ENCODE data around the gene MOCOS. TPM values are rescaled to one million over a fixed set of nuclear protein-coding genes. Genes with fewer than 3 reads are reported as not detected.
"Not testable (repeated sequence)": the region's sequence is repeated elsewhere in the genome, so short reads cannot be mapped to it uniquely, and the experiment has no call there.

The MOCOS gene
- total and polyA plus RNA-seq, 2 of the 8 experiments (the other 6 are each of a cell fraction or from before 2014, with no cell fraction given): 4.7 to 5.8 TPM

DNA sequence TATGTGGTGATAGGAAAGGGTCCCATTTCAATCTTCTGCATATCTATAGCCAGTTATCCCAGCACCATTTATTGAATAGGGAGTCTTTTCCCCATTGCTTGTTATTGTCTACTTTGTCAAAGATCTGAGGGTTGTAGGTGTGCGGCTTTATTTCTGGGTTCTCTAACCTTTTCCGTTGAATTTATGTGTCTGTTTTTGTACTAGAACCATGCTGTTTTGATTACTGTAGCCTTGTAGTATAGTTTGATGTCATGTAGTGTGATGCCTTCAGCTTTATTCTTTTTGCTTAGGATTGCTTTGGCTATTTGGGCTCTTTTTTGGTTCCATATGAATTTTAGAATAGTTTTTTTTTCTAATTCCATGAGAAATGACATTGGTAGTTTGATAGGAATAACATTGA, 20.7 kb downstream of the MOCOS start:
- H3K4me2 ChIP-seq (ENCODE audit: insufficient read depth in 1 of 2, low read depth in 2 of 2, low read length in 2 of 2); POLR2A ChIA-PET (ENCODE audit: partially characterized antibody); H3K14ac ChIP-seq (ENCODE audit: insufficient read length); H4K20me1 ChIP-seq (replicated peaks in 1 of 2; ENCODE audit: control insufficient read depth in 1 of 2, insufficient read depth in 2 of 2, low read length in 2 of 2); H3K27me3 ChIP-seq (replicated peaks in 1 of 4; ENCODE audit: control insufficient read depth in 3 of 4, extremely low read depth in 1 of 4, insufficient read depth in 3 of 4, low read length in 3 of 4); H2AK5ac ChIP-seq (ENCODE audit: low read depth, low read length); H3K23me2 ChIP-seq (ENCODE audit: low read depth, low read length); H3K79me2 ChIP-seq (ENCODE audit: control insufficient read depth in 1 of 2, insufficient read depth in 2 of 2, low read length in 2 of 2); DNase-seq (ENCODE audit: low read depth in 1 of 2, low spot score in 2 of 2); H3K9me3 ChIP-seq (ENCODE audit: insufficient read depth in 2 of 2, low read depth in 1 of 2, low read length in 1 of 2); H3K23ac ChIP-seq (ENCODE audit: insufficient read length); H2BK15ac ChIP-seq (ENCODE audit: low read length); H3K4me3 ChIP-seq (ENCODE audit: extremely low read depth in 1 of 4, insufficient read depth in 2 of 4, low read depth in 3 of 4, low read length in 4 of 4); H2BK20ac ChIP-seq (ENCODE audit: low read length); H2AFZ ChIP-seq (ENCODE audit: low read length); H3K79me1 ChIP-seq (ENCODE audit: low read depth, low read length); FAIRE-seq; H4K8ac ChIP-seq (ENCODE audit: extremely low read depth, insufficient read depth, low read length); H3K56ac ChIP-seq (replicated peaks; ENCODE audit: insufficient read length, low read depth, low read length); H2BK120ac ChIP-seq (replicated peaks; ENCODE audit: low read depth, low read length); H4K91ac ChIP-seq (replicated peaks; ENCODE audit: insufficient read length, low read length); H2BK12ac ChIP-seq (ENCODE audit: low read depth, low read length); H3K4me1 ChIP-seq (replicated peaks in 1 of 4; ENCODE audit: control insufficient read depth in 3 of 4, insufficient read depth in 4 of 4, low read length in 3 of 4); H3K18ac ChIP-seq (ENCODE audit: extremely low read depth, low read length); H2BK5ac ChIP-seq (ENCODE audit: low read depth, low read length); CTCF ChIA-PET (ENCODE audit: partially characterized antibody); H4K5ac ChIP-seq (ENCODE audit: insufficient read length, low read depth, low read length); H3K27ac ChIP-seq (ENCODE audit: low read depth, low read length); H3K36me3 ChIP-seq (ENCODE audit: control insufficient read depth in 2 of 4, insufficient read depth in 4 of 4, low read length in 3 of 4); H3K9ac ChIP-seq (replicated peaks in 1 of 4; ENCODE audit: extremely low read depth in 1 of 4, low read depth in 3 of 4, low read length in 3 of 4); H3K4ac ChIP-seq (replicated peaks; ENCODE audit: insufficient read length, low read depth, low read length): not testable (repeated sequence)
- WGBS, 2 experiments (ENCODE audit: extremely low coverage in 1 of 2, insufficient coverage in 1 of 2, insufficient read length in 1 of 2, insufficient replicate concordance in 2 of 2, low coverage in 1 of 2, low lambda C conversion rate in 2 of 2, missing lambda C conversion rate in 1 of 2): 99% methylated on average over 2 of the region's 2 CpGs; no CpG with 5 or more reads in 1 of the 2 experiments

Measured in H1 (cell line).